PC-3 (cell line): Measurements from ENCODE around the gene SKAP1. TPM values are rescaled to one million over a fixed set of nuclear protein-coding genes. Genes with fewer than 3 reads are reported as not detected.

Source experiments
- ATAC-seq: fragments of 200-7000 bp; cut with Tn5 transposase; 2 replicates; pipeline ENCODE4 v1.9.1; 2020; ENCODE audit warnings: mild to moderate bottlenecking, moderate library complexity
- BruUV-seq: library from RNA; stranded (reverse); fragments of 400-500 nt; replicated peaks from 2 replicates; lab custom pipeline; 2021; lab: Mats Ljungman, UMichigan
- CTCF ChIA-PET: fragments of 300-600 bp; sonication (Branson Sonifier 250); formaldehyde crosslinking; loops from one replicate; lab custom pipeline; 2022; ENCODE audit warnings: antibody characterized with exemption; lab: Charles Lee
- POLR2A ChIA-PET: fragments of 300-600 bp; sonication (Branson Sonifier 250); formaldehyde crosslinking; loops from one replicate; lab custom pipeline; 2022; ENCODE audit warnings: antibody characterized with exemption; ENCODE audit not compliant: unreplicated experiment; lab: Charles Lee
- DNase-seq: peaks from one replicate; pipeline ENCODE4 v3.0.0-alpha.2; 2015
- H2AFZ ChIP-seq: fragments of 300-600 bp; sonication (generic); 2 replicates; pipeline ENCODE4 v1.6.0; 2016; ENCODE audit warnings: antibody characterized with exemption, low read length
- H3F3A ChIP-seq: fragments of 300-600 bp; sonication (generic); one replicate; pipeline ENCODE4 v1.6.0; 2017; ENCODE audit warnings: antibody characterized with exemption, low read length, control low read depth, mild to moderate bottlenecking; ENCODE audit not compliant: unreplicated experiment
- H3K27ac ChIP-seq: fragments of 300-600 bp; sonication (generic); 2 replicates; pipeline ENCODE4 v1.5.1; 2016; ENCODE audit warnings: mild to moderate bottlenecking, low read length
- H3K27me3 ChIP-seq: fragments of 300-600 bp; sonication (generic); 2 replicates; pipeline ENCODE4 v1.6.1; 2016; ENCODE audit warnings: low read length, mixed read lengths
- H3K36me3 ChIP-seq: fragments of 300-600 bp; sonication (generic); 2 replicates; pipeline ENCODE4 v1.6.1; 2016; ENCODE audit warnings: low read depth, mixed run types, low read length, mixed read lengths
- H3K4me1 ChIP-seq: fragments of 300-600 bp; sonication (generic); 2 replicates; pipeline ENCODE4 v1.5.1; 2016; ENCODE audit warnings: low read length; ENCODE audit not compliant: insufficient read depth
- H3K4me2 ChIP-seq: fragments of 300-600 bp; sonication (generic); 2 replicates; pipeline ENCODE4 v1.6.0; 2016; ENCODE audit warnings: low read length
- H3K4me3 ChIP-seq: fragments of 300-600 bp; sonication (generic); 2 replicates; pipeline ENCODE4 v1.5.1; 2016; ENCODE audit warnings: mild to moderate bottlenecking, low read length, mixed read lengths
- H3K79me2 ChIP-seq: fragments of 300-600 bp; sonication (generic); 2 replicates; pipeline ENCODE4 v1.6.1; 2017; ENCODE audit warnings: low read length, mixed read lengths
- H3K9ac ChIP-seq: fragments of 300-600 bp; sonication (generic); 2 replicates; pipeline ENCODE4 v1.6.0; 2016; ENCODE audit warnings: mild to moderate bottlenecking, low read length
- H3K9me2 ChIP-seq: fragments of 300-600 bp; sonication (generic); replicated peaks from 2 replicates; pipeline ENCODE4 v1.6.1; 2016; ENCODE audit warnings: mixed run types, low read length, mixed read lengths
- H3K9me3 ChIP-seq: fragments of 300-600 bp; sonication (generic); 2 replicates; pipeline ENCODE4 v1.6.1; 2016; ENCODE audit warnings: low read length, mixed read lengths
- H4K20me1 ChIP-seq: fragments of 300-600 bp; sonication (generic); 2 replicates; pipeline ENCODE4 v1.6.1; 2016; ENCODE audit warnings: low read length, mixed read lengths
- EZH2 ChIP-seq: fragments of 300-600 bp; sonication (generic); IDR thresholded peaks from one replicate; pipeline ENCODE4 v1.6.1; 2017; ENCODE audit warnings: antibody characterized with exemption, mild to moderate bottlenecking, low read length; ENCODE audit not compliant: unreplicated experiment
- EZH2phosphoT487 ChIP-seq: fragments of 300-600 bp; sonication (generic); IDR thresholded peaks from 2 replicates; pipeline ENCODE4 v1.6.1; 2018; ENCODE audit warnings: mild to moderate bottlenecking, antibody characterized with exemption, low read length, borderline replicate concordance
- intact Hi-C: fragments of 100-400 bp; cut with micrococcal nuclease; formaldehyde crosslinking; loops from 2 replicates; pipeline ENCODE4 v1.9.0; 2023
- total RNA-seq: library from RNA; depleted of rRNA; stranded (reverse); fragments of >200 nt; gene quantifications from 2 replicates; pipeline ENCODE4 v1.2.3, GENCODE V29; 2014
- TF ChIP-seq, protein P1 (sequence below): fragments of 300-600 bp; sonication (generic); conservative IDR thresholded peaks from 2 replicates; pipeline ENCODE4 v1.5.1; 2017; ENCODE audit warnings: antibody characterized with exemption, low read depth, mild to moderate bottlenecking, low read length

SKAP1 gene
- total RNA-seq, 1 experiment from 2014 or later: not detected

DNA sequence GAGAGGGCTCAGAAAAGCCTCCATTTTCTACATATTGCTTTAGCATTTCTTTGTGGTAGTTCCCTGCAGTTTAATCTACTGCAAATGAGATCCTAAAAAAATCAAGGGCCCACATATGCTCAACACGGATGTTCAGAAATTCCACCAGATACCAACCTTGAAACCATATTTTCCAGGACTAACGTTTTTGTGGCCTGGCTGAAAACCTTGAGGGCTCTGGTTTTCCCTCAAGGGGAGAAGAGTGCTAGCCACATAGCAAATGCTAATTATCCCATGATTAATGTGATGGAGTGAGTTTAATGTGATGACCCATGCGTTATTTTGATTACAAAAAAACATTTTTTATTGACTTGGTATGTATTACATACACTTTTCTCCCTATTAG is 253.6 kb downstream of the SKAP1 start:
- Histone ChIP-seq H3K9me3 (no peaks in the 10 kb centered on the region), H3K27ac (no peak overlapping the region), H3K4me2 (no peak overlapping the region), H3F3A (no peaks in the 10 kb centered on the region), H3K4me3 (no peak overlapping the region), H3K4me1 (peaks cover 11% of the 10 kb centered on the region), H3K9ac (no peak overlapping the region), H3K36me3 (no peaks in the 10 kb centered on the region), H3K9me2 (no peaks in the 10 kb centered on the region), H3K79me2 (no peaks in the 10 kb centered on the region), H3K27me3 (no peaks in the 10 kb centered on the region), H2AFZ (peak overlapping the region; percentile 7; the same call in 1 of the 2 replicates), H4K20me1 (no peaks in the 10 kb centered on the region)
- TF ChIP-seq EZH2phosphoT487: no peak
- no peak for TF ChIP-seq EZH2
- TF ChIP-seq, protein P1, sequence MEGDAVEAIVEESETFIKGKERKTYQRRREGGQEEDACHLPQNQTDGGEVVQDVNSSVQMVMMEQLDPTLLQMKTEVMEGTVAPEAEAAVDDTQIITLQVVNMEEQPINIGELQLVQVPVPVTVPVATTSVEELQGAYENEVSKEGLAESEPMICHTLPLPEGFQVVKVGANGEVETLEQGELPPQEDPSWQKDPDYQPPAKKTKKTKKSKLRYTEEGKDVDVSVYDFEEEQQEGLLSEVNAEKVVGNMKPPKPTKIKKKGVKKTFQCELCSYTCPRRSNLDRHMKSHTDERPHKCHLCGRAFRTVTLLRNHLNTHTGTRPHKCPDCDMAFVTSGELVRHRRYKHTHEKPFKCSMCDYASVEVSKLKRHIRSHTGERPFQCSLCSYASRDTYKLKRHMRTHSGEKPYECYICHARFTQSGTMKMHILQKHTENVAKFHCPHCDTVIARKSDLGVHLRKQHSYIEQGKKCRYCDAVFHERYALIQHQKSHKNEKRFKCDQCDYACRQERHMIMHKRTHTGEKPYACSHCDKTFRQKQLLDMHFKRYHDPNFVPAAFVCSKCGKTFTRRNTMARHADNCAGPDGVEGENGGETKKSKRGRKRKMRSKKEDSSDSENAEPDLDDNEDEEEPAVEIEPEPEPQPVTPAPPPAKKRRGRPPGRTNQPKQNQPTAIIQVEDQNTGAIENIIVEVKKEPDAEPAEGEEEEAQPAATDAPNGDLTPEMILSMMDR: no peak
- POLR2A ChIA-PET: no interaction called here
- intact Hi-C loops: no loop called here
- ATAC-seq (no peak), DNase-seq (no peak)
- CTCF ChIA-PET: no interaction called here
- BruUV-seq: no TSS peak

DNA sequence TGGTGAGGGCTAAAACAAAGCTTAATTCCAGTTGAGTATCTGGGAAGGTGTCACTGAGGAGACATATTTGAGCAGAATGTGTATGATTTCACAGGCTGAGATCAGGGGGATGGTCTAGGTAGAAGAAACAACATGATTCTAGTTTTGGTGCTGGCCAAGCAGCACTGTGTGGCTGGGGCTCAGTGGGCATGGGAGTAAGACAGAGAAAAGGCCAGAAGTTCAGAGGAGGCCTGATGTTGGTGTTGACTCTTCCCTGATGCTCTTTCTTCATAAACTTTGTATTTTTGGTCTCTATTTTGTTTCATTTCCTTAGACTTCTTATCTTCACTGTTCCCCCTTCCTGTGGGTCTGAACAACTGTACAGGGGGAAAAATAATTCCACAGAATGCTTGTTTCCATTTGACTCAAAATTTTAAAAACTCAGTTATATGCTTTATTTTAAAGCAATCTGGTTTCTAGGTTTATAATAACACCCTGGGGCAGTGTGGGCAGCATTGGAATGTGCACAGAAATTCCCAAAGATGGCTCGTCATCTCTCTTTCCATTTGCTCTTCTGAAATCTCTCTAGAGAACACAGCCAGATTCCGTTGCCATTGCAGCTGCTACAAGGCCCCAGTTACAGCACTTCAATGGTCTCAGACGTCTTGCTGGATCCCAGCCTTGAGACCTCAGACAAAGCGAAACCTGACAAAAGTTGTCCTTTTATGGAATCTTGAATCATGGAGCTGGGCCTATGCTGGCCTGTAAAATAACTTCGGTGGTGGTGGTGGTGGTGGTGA is 254.1 kb downstream of the SKAP1 start:
- no peak overlapping the region for H3K9ac ChIP-seq
- H3K4me1 ChIP-seq: peaks cover 11% of the 10 kb centered on the region
- no peak overlapping the region for H3K4me2 ChIP-seq
- H3K4me3 ChIP-seq: no peak overlapping the region
- ChIA-PET POLR2A (no interaction called here), CTCF (no interaction called here)
- no peaks in the 10 kb centered on the region for H3K9me3 ChIP-seq
- no peaks in the 10 kb centered on the region for H3K79me2 ChIP-seq
- H2AFZ ChIP-seq: peak overlapping the region; percentile 7; the same call in 1 of the 2 replicates
- peak; percentile 51 for DNase-seq
- no peaks in the 10 kb centered on the region for H4K20me1 ChIP-seq
- no peaks in the 10 kb centered on the region for H3K9me2 ChIP-seq
- TF ChIP-seq EZH2phosphoT487 (no peak), EZH2 (no peak)
- TF ChIP-seq, protein P1: no peak
- intact Hi-C loops: no loop called here
- no peaks in the 10 kb centered on the region for H3F3A ChIP-seq
- H3K36me3 ChIP-seq: no peaks in the 10 kb centered on the region
- no peaks in the 10 kb centered on the region for H3K27me3 ChIP-seq
- no peak for ATAC-seq
- no TSS peak for BruUV-seq
- H3K27ac ChIP-seq: no peak overlapping the region

DNA sequence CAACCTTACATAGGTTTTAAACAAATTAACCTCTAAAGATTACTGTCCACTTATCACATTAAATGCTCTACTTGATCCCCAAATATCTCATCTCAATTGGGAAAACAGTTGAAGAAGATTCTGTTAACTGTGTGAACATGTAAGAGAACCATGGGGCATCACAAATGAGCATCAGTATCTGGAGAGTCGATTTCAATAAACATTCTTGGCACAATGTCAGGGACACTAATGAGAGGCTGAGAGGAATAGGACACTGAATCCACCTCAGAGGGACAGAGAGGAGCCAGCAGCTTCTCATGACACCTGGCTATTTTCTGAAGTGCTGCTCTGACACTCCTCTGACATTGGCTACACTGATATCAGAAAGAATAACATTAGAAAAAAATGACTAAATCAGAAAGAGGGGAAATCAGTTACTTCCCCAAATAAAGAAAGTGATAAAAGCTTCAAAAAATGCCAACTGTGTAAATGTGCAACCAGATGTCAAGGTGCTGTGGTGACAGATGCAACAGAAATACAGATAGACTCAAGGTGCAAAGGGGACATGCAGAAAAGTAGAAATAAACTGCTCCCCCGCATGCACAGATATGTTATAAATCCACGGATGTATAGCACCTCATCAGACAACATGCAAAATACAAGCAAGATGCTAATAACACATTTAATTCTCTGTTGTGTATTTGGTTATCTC is 255.0 kb downstream of the SKAP1 start:
- Histone ChIP-seq H4K20me1 (no peaks in the 10 kb centered on the region), H3K9me2 (no peaks in the 10 kb centered on the region), H3K4me3 (no peak overlapping the region), H2AFZ (no peak overlapping the region), H3K9ac (no peak overlapping the region), H3K36me3 (no peaks in the 10 kb centered on the region), H3K4me1 (peaks cover 9% of the 10 kb centered on the region), H3K79me2 (no peaks in the 10 kb centered on the region), H3K9me3 (no peaks in the 10 kb centered on the region), H3F3A (no peaks in the 10 kb centered on the region), H3K27me3 (peaks cover 4% of the 10 kb centered on the region; the same call in 1 of the 2 replicates), H3K4me2 (no peak overlapping the region), H3K27ac (no peak overlapping the region)
- no TSS peak for BruUV-seq
- no peak for DNase-seq
- ChIA-PET POLR2A (no interaction called here), CTCF (interaction anchor here (0.6 kb wide), 1 partner anchor 24 kb away, joined by 11 read pairs; no protein-coding TSS in a partner anchor)
- no peak for ATAC-seq
- intact Hi-C loops: no loop called here
- TF ChIP-seq, protein P1: no peak
- TF ChIP-seq EZH2 (no peak), EZH2phosphoT487 (no peak)
